ENCODE measurements around the gene CCDC117. TPM values are rescaled to one million over a fixed set of nuclear protein-coding genes. Genes with fewer than 3 reads are reported as not detected.
"Not testable (repeated sequence)": the region's sequence is repeated elsewhere in the genome, so short reads cannot be mapped to it uniquely, and the experiment has no call there.

CCDC117 gene
- polyA plus RNA-seq, 4 donors, result 7.8 to 33.4 (median 9.4) TPM

DNA sequence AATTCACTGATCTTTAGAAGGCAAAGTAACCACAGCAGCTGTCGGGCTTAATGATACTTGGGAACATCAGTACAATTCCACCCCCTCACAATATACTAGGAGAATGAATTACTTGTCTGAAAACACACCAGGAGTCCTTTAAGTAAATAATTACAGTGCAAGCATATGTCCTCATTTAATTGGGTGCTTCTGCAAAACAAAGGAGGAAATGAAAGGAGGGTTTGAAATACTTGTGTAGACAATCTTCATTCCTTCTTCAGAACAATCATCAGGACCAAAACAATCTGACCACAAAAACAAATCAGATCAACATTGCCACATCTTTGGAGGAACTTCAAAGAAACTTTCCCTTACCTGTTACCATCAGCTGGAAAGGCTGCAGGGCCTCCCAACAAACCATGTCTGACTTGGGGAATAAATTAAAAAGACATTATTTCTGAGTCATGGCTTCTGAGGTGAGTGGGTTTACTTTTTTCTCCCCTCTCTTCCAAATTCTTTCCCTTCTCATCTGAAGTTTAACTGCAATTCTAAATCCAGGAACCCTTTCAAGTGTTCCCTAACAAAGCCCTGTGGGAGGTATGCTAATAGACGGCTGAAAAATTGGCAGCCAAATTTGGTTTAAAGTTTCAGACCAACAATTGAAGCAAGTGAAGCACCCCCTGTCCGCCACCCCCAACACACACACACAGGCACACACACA lies 12.5 kb upstream of the CCDC117 start:
- H3K4me1 ChIP-seq (ENCODE audit: control insufficient read depth in 3 of 3, insufficient read depth in 2 of 3, low read depth in 1 of 3, low read length in 2 of 3), result no peaks in the 10 kb centered on the region
- peaks cover 0 to 3% (median 0%) of the 10 kb centered on the region in 3 donors for H3K36me3 ChIP-seq (ENCODE audit: control insufficient read depth in 3 of 3, insufficient read depth in 2 of 3, low read depth in 1 of 3, low read length in 3 of 3)
- WGBS, 3 donors, result 55 to 83% (median 77%) methylated on average over 3 of the region's 3 CpGs
- DNase-seq (no peak), FAIRE-seq (no peak)
- no peak overlapping the region for H3K4me3 ChIP-seq (ENCODE audit: low read depth in 1 of 3, low read length in 3 of 3)
- H3K27me3 ChIP-seq (ENCODE audit: control insufficient read depth in 3 of 3, insufficient read depth in 3 of 3, low read length in 3 of 3), result no peaks in the 10 kb centered on the region
- H3K9me3 ChIP-seq (ENCODE audit: control insufficient read depth in 2 of 2, insufficient read depth in 1 of 2, low read depth in 1 of 2, low read length in 1 of 2), result no peaks in the 10 kb centered on the region
- H3K27ac ChIP-seq (ENCODE audit: low read depth in 1 of 3, low read length in 2 of 3), result peak overlapping the region in 1 of 3 donors; percentile 22

DNA sequence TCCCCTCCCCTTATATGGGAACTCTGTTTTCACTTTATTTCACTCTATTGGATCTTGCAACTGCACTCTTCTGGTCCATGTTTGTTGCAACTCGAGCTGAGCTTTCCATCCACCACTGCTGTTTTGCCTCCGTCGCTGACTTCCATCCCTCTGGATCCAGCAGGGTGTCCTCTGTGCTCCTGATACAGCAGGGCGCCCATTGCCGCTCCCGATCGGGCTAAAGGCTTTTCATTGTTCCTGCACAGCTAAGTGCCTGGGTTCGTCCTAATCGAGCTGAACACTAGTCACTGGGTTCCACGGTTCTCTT lies 11.1 kb upstream of the CCDC117 start:
- no peak overlapping the region for H3K27ac ChIP-seq (ENCODE audit: low read depth in 1 of 3, low read length in 2 of 3)
- H3K36me3 ChIP-seq (ENCODE audit: control insufficient read depth in 3 of 3, insufficient read depth in 2 of 3, low read depth in 1 of 3, low read length in 3 of 3), result no peaks in the 10 kb centered on the region
- no peak overlapping the region for H3K4me3 ChIP-seq (ENCODE audit: low read depth in 1 of 3, low read length in 3 of 3)
- H3K27me3 ChIP-seq (ENCODE audit: control insufficient read depth in 3 of 3, insufficient read depth in 3 of 3, low read length in 3 of 3), result no peaks in the 10 kb centered on the region
- FAIRE-seq (no peak), DNase-seq (no peak)
- WGBS, 3 donors, result 94 to 99% (median 95%) methylated on average over 10 of the region's 10 CpGs
- H3K9me3 ChIP-seq (ENCODE audit: control insufficient read depth in 2 of 2, insufficient read depth in 1 of 2, low read depth in 1 of 2, low read length in 1 of 2), result no peaks in the 10 kb centered on the region
- no peaks in the 10 kb centered on the region for H3K4me1 ChIP-seq (ENCODE audit: control insufficient read depth in 3 of 3, insufficient read depth in 2 of 3, low read depth in 1 of 3, low read length in 2 of 3)

DNA sequence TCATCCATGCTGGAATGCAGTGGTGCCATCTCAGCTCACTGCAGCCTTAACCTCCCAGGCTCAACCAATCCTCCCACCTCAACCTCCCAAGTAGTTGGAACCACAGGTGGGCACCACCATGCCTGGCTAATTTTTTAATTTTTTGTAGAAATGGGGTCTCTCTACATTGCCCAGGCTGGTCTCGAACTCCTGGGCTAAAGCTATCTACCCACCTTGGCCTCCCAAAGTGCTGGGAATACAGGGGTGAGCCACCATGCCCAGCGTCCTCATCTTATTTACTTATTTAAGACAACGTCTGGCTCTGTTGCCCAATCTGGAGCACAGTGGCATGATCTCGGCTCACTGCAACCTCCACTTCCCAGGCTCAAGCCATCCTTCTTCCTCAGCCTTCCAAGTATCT lies 10.5 kb upstream of the CCDC117 start:
- not testable (repeated sequence) for H3K36me3 ChIP-seq (ENCODE audit: control insufficient read depth in 3 of 3, insufficient read depth in 2 of 3, low read depth in 1 of 3, low read length in 3 of 3); H3K4me1 ChIP-seq (ENCODE audit: control insufficient read depth in 3 of 3, insufficient read depth in 2 of 3, low read depth in 1 of 3, low read length in 2 of 3); H3K4me3 ChIP-seq (ENCODE audit: low read depth in 1 of 3, low read length in 3 of 3); DNase-seq; FAIRE-seq; H3K27ac ChIP-seq (ENCODE audit: low read depth in 1 of 3, low read length in 2 of 3); H3K9me3 ChIP-seq (ENCODE audit: control insufficient read depth in 2 of 2, insufficient read depth in 1 of 2, low read depth in 1 of 2, low read length in 1 of 2); H3K27me3 ChIP-seq (ENCODE audit: control insufficient read depth in 3 of 3, insufficient read depth in 3 of 3, low read length in 3 of 3)
- 91 to 94% (median 93%) methylated on average over 4 of the region's 4 CpGs for WGBS, 3 donors

DNA sequence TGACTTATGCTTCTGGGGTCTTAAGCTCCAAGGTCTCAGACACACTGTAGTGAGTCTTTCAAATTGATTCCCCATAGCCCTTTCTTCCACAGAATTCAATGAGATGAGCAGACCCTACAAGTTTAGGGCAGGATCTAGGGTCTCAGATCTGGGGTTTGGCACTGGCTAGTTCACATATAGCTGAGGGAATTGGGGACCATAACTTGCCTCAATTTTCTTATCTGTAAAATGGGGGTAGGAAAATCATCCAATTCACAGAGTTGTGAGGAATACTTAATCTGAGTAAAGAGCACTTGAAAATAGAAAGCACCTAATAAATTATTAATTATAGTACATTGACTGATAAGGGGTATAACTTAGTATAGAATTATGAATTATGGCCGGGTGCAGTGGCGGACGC lies 5.9 kb upstream of the CCDC117 start:
- FAIRE-seq, result no peak
- H3K27me3 ChIP-seq (ENCODE audit: control insufficient read depth in 3 of 3, insufficient read depth in 3 of 3, low read length in 3 of 3), result no peaks in the 10 kb centered on the region
- no peak overlapping the region for H3K27ac ChIP-seq (ENCODE audit: low read depth in 1 of 3, low read length in 2 of 3)
- no peak for DNase-seq
- WGBS, 3 donors, result 81 to 94% (median 85%) methylated on average over 3 of the region's 3 CpGs
- peaks cover 0 to 4% of the 10 kb centered on the region in 2 donors for H3K9me3 ChIP-seq (ENCODE audit: control insufficient read depth in 2 of 2, insufficient read depth in 1 of 2, low read depth in 1 of 2, low read length in 1 of 2)
- H3K36me3 ChIP-seq (ENCODE audit: control insufficient read depth in 3 of 3, insufficient read depth in 2 of 3, low read depth in 1 of 3, low read length in 3 of 3), result no peaks in the 10 kb centered on the region
- H3K4me1 ChIP-seq (ENCODE audit: control insufficient read depth in 3 of 3, insufficient read depth in 2 of 3, low read depth in 1 of 3, low read length in 2 of 3), result no peaks in the 10 kb centered on the region
- no peak overlapping the region for H3K4me3 ChIP-seq (ENCODE audit: low read depth in 1 of 3, low read length in 3 of 3)

DNA sequence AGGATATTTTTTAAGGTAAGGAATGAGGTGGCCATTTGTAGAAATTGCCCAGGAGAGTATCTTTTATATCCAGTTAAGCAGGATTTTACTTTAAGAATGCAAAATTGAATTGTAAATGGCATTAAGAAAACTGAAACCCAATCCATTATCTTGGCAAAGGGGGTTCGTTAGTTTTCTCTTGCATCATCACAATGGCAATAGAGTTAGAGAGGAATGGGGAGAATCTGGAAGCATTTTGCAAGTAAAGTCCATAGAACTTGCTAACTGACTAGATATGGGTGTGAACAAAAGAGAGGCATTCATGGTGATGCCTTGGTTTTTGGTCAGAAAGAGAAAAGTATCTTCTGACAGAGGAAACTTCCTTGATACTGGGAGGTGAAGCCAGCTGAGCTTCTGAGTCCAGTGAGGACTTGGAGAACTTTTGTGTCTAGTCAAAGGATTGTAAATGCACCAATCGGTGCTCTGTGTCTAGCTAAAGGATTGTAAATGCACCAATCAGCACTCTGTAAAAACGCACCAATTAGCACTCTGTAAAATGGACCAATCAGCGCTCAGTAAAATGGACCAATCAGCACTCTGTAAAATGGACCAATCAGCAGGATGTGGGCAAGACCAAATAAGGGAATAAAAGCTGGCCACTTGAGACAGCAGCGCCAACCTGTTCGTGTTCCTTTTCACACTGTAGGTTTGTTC lies 3.6 kb upstream of the CCDC117 start:
- H3K4me3 ChIP-seq (ENCODE audit: low read depth in 1 of 3, low read length in 3 of 3), result no peak overlapping the region
- H3K27ac ChIP-seq (ENCODE audit: low read depth in 1 of 3, low read length in 2 of 3), result no peak overlapping the region
- FAIRE-seq (no peak), DNase-seq (no peak)
- peaks cover 0 to 4% of the 10 kb centered on the region in 2 donors for H3K9me3 ChIP-seq (ENCODE audit: control insufficient read depth in 2 of 2, insufficient read depth in 1 of 2, low read depth in 1 of 2, low read length in 1 of 2)
- H3K4me1 ChIP-seq (ENCODE audit: control insufficient read depth in 3 of 3, insufficient read depth in 2 of 3, low read depth in 1 of 3, low read length in 2 of 3), result peaks cover 0 to 5% (median 0%) of the 10 kb centered on the region in 3 donors
- no peaks in the 10 kb centered on the region for H3K27me3 ChIP-seq (ENCODE audit: control insufficient read depth in 3 of 3, insufficient read depth in 3 of 3, low read length in 3 of 3)
- WGBS, 3 donors, result 85 to 90% (median 88%) methylated on average over 6 of the region's 6 CpGs
- no peaks in the 10 kb centered on the region for H3K36me3 ChIP-seq (ENCODE audit: control insufficient read depth in 3 of 3, insufficient read depth in 2 of 3, low read depth in 1 of 3, low read length in 3 of 3)

DNA sequence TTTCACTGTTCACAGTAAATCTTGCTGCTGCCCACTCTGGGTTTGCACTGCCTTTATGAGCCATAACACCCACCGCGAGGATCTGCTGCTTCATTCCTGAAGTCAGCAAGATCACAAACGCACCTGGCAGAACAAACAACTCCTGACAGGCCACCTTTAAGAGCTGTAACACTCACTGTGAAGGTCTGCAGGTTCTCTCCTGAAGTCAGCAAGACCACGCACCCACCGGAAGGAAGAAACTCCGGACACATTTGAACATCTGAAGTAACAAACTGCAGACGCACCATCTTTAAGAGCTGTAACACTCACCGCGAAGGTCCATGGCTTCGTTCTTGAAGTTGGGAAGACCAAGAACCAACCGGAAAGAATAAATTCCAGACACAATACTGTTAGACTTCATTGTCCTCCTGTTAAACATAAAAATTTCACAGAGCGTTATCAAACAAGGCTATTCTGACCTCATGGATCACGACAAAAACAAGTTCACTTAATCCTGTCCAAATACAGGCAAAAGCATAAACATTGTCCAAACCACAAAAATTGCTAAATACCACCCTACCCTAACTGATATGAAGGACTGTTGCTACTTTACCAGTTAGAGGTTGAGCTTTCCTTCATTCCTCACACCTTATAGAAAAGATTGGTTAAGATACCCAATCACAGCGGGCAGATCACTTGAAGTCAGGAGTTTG lies 3.0 kb upstream of the CCDC117 start:
- peaks cover 0 to 4% (median 0%) of the 10 kb centered on the region in 3 donors for H3K36me3 ChIP-seq (ENCODE audit: control insufficient read depth in 3 of 3, insufficient read depth in 2 of 3, low read depth in 1 of 3, low read length in 3 of 3)
- no peaks in the 10 kb centered on the region for H3K27me3 ChIP-seq (ENCODE audit: control insufficient read depth in 3 of 3, insufficient read depth in 3 of 3, low read length in 3 of 3)
- H3K9me3 ChIP-seq (ENCODE audit: control insufficient read depth in 2 of 2, insufficient read depth in 1 of 2, low read depth in 1 of 2, low read length in 1 of 2), result peaks cover 0 to 4% of the 10 kb centered on the region in 2 donors
- no peak for FAIRE-seq
- no peak for DNase-seq
- 90 to 93% (median 92%) methylated on average over 14 of the region's 14 CpGs for WGBS, 3 donors
- no peak overlapping the region for H3K27ac ChIP-seq (ENCODE audit: low read depth in 1 of 3, low read length in 2 of 3)
- H3K4me1 ChIP-seq (ENCODE audit: control insufficient read depth in 3 of 3, insufficient read depth in 2 of 3, low read depth in 1 of 3, low read length in 2 of 3), result peaks cover 0 to 8% (median 0%) of the 10 kb centered on the region in 3 donors
- H3K4me3 ChIP-seq (ENCODE audit: low read depth in 1 of 3, low read length in 3 of 3), result no peak overlapping the region

DNA sequence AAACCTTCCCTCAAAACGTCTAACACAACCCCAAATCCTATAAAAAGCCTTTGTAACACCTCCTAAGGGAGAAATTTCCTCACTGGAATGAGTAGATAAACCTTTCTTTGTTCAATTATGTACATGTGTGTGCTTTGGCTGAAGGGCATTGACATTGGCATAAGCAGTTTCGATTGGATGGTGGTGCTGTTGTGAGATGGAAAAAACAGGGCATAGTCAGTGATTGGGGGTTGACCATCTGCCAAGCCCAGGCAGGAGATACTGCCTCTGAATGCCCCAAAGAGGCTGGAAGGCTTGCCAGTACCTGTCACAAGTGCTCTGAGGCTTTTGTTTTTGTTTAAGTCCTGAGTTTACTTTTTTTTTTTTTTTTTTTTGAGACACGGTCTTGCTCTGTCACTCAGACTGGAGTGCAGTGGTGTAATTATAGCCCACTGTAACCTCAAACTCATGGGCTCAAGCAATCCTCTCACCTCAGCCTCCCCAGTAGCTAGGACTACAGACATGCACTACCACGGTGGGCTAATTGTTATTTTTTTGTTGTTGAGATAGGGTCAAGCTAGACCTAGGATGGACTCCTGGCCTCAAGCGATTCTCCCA lies 1.2 kb upstream of the CCDC117 start:
- DNase-seq, result no peak
- Histone ChIP-seq H3K4me3 (ENCODE audit: low read depth in 1 of 3, low read length in 3 of 3) (no peak overlapping the region), H3K36me3 (ENCODE audit: control insufficient read depth in 3 of 3, insufficient read depth in 2 of 3, low read depth in 1 of 3, low read length in 3 of 3) (peaks cover 0 to 15% (median 4%) of the 10 kb centered on the region in 3 donors), H3K27me3 (ENCODE audit: control insufficient read depth in 3 of 3, insufficient read depth in 3 of 3, low read length in 3 of 3) (no peaks in the 10 kb centered on the region), H3K27ac (ENCODE audit: low read depth in 1 of 3, low read length in 2 of 3) (no peak overlapping the region), H3K4me1 (ENCODE audit: control insufficient read depth in 3 of 3, insufficient read depth in 2 of 3, low read depth in 1 of 3, low read length in 2 of 3) (peaks cover 0 to 13% (median 3%) of the 10 kb centered on the region in 3 donors), H3K9me3 (ENCODE audit: control insufficient read depth in 2 of 2, insufficient read depth in 1 of 2, low read depth in 1 of 2, low read length in 1 of 2) (peaks cover 0 to 4% of the 10 kb centered on the region in 2 donors)
- 67 to 82% (median 78%) methylated on average over 5 of the region's 5 CpGs for WGBS, 3 donors
- no peak for FAIRE-seq

DNA sequence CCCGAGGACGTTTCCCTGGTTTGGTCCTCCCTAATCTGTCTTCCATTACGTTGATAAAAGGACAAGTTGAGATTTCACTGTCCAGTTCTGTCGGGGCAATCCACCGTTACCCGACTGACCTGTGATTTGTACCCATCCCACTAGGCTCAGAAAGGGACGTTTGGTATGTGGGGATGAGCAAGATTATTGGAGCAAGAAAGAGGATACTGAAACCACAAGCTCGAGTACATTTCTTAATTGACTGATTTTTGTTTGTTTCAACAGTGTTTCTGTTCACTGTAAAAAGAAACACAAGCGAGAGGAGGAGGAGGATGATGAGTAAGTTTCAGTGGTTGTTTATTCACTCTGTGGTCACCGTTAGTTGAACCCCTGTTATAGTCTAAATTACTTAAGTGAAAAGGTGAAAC lies 969 bp downstream of the CCDC117 start:
- H3K4me3 ChIP-seq (ENCODE audit: low read depth in 1 of 3, low read length in 3 of 3), result peak overlapping the region; percentile 71 to 91 (median 84)
- H3K27me3 ChIP-seq (ENCODE audit: control insufficient read depth in 3 of 3, insufficient read depth in 3 of 3, low read length in 3 of 3), result no peaks in the 10 kb centered on the region
- DNase-seq (no peak), FAIRE-seq (no peak)
- peak overlapping the region; percentile 72 to 96 (median 85) for H3K27ac ChIP-seq (ENCODE audit: low read depth in 1 of 3, low read length in 2 of 3)
- peaks cover 0 to 4% of the 10 kb centered on the region in 2 donors for H3K9me3 ChIP-seq (ENCODE audit: control insufficient read depth in 2 of 2, insufficient read depth in 1 of 2, low read depth in 1 of 2, low read length in 1 of 2)
- H3K36me3 ChIP-seq (ENCODE audit: control insufficient read depth in 3 of 3, insufficient read depth in 2 of 3, low read depth in 1 of 3, low read length in 3 of 3), result peaks cover 0 to 36% (median 4%) of the 10 kb centered on the region in 3 donors
- H3K4me1 ChIP-seq (ENCODE audit: control insufficient read depth in 3 of 3, insufficient read depth in 2 of 3, low read depth in 1 of 3, low read length in 2 of 3), result peaks cover 0 to 13% (median 3%) of the 10 kb centered on the region in 3 donors
- 1% methylated on average over 10 of the region's 10 CpGs for WGBS, 3 donors

Measured in small intestine (tissue), 7 donors.